ENCODE data around the gene SLC22A17. TPM values are rescaled to one million over a fixed set of nuclear protein-coding genes. Genes with fewer than 3 reads are reported as not detected.
A peak's percentile ranks its signal among the peaks of the same experiment; 100 is the strongest.

The SLC22A17 gene
- total RNA-seq, 2 donors from 2014 or later = 17.7 to 30.6 TPM

DNA sequence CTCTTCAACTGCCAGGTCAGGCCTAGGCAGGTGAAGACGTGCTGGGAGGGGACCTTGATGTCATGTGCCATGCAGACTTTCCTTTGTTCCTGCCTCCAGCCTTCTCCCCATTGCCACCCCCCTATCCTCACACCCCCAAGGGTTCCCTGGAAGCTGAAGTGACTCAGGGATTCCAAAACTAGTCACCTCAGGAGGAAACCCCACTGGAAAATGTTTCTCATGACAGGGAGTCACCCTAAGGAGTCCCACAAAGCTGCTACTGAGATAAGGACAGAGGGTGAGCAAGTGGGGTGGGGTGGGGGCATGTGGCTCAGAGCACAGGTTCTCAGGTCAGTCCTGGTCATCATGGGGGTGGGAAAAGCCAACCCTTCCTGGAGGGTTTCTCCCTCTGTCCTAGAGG lies 17.5 kb upstream of the SLC22A17 start:
- intact Hi-C loops (cut with DNase I) = no loop called here
- no peak for DNase-seq (ENCODE audit: low spot score)

DNA sequence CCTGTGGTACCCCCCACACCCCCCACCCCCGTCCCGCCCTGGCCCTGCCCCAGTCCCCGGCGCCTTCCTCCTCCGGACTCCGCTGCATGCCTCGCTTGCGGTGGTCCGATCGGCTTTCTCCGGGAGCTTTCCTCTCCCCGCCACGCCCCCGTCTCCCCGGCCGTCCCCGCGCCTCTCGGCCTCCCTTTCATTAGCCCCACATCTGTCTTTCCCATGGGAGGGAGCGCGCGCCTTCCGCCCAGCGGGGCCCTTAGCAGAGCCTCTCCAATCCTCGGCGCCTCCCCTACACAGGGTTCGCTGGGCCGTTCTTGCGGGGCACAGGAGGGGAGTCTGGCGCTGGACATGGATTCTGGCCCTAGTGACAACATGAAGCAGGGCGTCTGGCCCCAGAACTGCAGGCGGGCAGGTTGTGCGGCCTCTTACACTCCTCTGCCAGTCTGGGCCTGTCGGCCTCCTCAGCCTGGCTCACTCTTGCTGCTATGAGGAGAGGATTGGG lies 13.8 kb upstream of the SLC22A17 start:
- intact Hi-C loops (cut with DNase I) = no loop called here
- peak; percentile 90 for DNase-seq (ENCODE audit: low spot score)

DNA sequence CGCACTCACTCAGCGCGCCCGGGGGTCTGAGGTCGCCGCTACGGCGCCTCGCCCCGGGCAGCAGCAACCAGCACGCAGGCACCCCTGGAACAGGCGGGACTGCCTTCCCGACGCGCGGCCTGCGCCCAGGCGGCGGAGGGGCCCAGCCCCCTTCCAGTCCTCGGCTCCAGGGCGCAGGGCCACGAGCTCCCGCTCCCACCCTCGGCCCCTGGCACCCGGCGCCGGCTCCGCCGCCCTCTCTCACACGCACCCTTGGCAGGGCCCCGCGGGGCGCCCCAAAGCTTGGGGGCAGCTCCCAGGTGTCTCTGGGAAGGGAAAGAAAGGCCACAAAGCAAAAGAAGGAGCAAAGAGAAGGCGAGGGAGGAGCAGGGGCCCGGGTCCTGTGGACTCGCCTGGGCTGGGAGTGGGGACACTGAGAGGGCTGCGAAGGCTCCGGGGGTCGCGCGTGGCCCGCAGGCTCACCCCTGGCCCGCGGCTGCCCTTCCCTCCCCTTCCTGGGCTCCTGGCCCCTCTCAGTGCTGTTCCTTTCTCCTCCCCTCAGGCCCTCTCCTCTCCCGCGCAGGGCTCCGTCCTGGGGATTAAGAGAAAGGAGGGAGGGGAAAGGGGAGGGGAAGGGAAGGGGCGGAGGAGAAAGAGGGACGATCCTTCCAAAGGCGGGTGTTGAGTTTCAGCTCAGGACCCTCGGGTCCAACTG lies 13.2 kb upstream of the SLC22A17 start:
- no peak for DNase-seq (ENCODE audit: low spot score)
- intact Hi-C loops (cut with DNase I) = no loop called here

DNA sequence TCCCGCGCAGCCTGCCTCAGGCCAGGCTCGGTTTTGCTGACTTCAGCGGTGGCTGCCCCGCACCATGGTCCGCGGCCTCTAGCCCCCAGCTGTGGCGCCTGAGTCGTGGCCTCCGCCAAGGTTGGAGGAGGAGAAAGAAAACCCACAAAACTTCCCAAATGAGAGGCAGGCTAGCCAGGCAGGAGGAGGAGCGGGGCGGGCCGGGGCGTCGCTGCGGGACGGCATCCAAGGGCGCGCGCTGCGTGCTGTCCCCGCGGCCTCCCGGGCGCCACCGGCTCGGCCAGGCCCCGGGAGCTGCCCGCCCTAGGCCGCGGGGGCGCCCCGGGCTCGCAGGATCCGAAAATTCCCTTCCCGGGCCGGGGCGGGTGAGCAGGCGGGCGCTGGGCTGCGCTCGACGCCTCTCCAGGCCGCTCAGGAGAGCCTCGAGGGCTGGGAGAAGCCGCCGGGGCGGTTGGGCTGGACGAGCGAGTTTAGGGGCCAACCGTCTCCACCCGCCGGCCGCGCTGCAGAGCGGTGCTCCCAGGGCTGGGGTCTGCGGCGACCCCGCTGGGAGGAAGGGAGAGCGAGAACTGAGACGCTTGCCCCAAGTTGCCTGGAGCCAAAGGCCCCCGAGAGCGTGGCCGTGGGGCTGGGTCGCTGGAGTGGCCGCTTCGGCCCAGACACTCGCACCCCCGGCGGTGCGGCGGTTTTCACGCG lies 12.5 kb upstream of the SLC22A17 start, which contains the start of gene EFS:
EFS (minus strand) TSS at position 137 of the 696 bp plus-strand sequence. CDS start 147 bp downstream, outside the sequence.
- intact Hi-C loops (cut with DNase I) = no loop called here

DNA sequence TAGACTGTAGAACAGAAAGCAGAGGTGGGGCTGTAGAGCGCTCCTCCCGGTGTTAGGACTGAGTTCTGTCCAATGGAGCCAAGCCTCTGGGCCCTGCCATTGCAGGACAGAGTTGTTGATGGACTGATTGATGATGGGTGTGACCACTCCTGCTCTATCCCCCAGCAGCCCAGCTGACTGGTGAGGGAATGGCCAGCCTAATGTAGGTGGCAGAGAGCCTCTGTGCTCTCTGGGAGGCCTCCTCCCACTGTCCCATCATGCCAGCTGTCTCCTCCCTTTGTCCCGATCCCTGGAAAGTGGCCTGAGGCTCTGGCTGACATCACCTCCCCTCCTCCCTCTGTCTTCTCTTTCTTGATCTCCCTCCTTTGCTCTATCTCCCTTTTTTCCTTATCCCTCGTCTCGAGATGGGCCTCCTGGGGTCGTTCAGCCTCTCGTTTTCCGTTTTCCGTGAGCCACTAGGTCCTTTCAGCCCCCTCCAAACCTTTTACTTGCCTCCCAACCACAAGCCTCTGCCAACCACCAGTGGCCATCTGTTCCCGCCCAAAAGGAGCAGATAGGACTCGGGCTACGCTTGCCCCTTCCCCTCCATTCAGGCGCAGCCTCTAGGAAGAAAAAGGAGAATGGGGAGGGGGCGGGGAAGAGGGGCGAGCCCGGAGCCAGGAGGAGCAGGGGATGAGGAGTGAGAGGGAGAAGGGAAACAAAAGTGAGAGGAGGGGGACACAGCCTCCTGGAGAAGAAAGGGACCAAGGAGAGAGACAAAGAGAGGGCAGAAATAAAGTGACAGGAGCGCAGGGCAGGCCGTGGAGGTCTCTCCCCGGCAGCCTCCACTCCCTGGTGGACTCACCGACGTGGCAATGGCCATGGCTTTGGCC lies 11.7 kb upstream of the SLC22A17 start:
- intact Hi-C loops (cut with DNase I) = no loop called here
- no peak for DNase-seq (ENCODE audit: low spot score)

More for the DNA sequence above, 12.5 kb upstream of the SLC22A17 start, which contains the start of gene EFS:
- DNase-seq (ENCODE audit: low spot score) = peak; percentile 88

DNA sequence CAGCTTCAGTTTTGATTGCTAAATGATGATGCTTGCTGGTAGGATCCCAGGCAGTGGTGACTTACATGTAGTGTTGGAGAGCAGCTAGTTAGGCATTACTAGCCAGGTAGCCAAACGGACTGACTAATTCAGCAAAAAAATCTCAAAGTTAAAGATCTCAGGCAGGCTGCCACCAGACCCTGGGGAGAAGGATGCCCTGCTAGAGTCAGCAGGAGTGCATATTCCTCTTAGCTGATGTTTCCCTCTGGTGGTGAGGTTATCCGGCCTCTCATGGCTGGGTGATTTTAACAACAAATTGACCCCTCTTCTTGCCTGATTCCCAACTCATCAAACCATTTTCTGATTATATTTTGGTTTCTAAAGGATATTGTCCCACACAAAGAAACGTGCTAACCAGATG lies 9.5 kb upstream of the SLC22A17 start:
- DNase-seq (ENCODE audit: low spot score) = no peak
- intact Hi-C loops (cut with DNase I) = no loop called here

DNA sequence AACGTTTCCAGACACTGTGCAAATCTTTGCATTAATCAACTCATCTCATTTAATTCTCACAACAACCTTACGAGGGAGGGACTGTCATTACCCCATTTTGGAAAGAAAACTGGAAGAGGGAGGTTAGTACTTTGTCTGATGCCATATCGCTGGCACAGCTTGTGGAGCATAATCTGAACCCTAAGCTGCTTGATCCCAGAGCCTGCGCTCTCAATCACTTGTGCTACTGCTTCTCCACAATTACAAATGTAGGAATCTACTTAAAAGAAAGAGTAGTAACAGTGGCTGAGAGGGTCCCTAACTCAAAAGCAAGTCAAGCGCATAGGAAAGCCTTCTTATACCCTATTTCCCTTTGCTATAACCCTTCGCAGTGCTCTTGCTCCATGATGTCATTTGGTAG lies 9.1 kb upstream of the SLC22A17 start:
- intact Hi-C loops (cut with DNase I) = no loop called here
- no peak for DNase-seq (ENCODE audit: low spot score)

DNA sequence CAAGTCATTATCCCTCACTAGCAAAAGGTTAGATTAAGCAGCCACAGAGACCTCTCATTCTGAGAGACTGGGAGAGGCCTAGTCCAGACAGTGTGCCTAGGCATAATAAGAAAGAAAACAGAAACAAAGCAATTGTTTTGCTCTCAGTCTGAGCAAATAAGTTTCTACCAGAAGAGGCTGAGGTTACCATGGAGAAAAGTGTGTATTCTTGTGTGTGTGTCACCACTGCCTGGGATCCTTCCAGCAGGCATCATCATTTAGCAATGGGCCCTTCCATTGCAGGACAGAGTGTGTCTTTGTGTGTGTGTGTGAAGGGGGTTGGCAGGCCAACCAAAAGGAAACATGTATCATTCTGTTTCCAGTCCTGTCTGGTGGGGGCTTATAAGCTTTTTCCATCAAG lies 8.6 kb upstream of the SLC22A17 start:
- intact Hi-C loops (cut with DNase I) = no loop called here
- no peak for DNase-seq (ENCODE audit: low spot score)

DNA sequence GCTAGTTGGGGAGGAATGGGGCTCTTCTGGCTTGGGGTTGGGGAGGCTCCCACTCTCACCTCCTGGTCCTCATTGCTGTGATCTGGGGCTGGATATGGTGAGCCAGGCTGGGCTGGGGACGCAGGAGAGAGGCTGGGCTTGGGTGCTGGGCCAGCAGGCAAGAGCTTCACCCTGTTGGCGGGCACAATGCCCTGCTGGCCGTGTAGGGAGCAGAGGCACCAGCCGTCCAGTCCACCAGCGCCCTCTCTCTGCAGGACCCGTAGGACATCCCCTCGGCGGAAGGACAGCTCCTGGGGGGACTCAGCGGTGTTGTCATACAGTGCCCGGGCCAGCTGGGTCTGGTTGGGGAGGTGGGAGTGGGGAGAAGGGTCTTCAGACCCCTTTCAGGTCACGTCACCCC lies 7.8 kb upstream of the SLC22A17 start:
- intact Hi-C loops (cut with DNase I) = no loop called here
- no peak for DNase-seq (ENCODE audit: low spot score)

DNA sequence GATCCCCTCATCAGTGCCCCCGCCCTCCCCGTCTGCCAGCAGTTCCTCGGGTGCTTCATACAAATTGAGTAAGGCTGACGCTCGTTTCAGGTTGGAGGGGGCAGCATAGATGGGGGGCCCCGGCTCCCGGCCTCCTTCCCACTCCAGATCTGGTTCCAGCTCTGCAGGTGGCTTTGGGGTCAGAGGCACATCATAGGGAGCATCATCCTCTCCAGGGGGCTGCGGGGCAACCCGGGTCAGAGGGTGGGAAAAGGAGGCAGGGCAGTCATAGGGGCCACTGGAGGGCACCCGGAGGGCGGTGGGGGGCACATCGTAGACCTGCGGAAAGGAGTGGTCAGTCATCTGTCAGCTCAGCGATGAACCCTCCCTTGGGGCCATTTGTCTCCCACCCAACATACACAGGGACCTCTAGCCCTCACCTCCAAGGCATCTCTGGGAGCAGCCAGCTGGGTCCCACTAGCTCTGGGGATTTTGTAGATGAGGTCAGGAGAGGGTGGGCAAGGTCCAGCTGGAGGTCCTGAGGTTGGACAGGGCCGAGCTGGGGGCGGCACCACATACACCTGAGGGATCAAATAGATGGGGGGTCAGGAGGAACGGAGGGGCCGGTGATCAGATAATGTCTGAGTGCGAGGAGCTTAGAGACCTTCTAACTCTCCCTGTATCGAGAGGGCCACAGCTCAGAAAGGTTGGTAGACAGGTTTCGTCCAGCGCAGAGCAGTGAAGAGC lies 7.2 kb upstream of the SLC22A17 start:
- DNase-seq (ENCODE audit: low spot score) = no peak
- intact Hi-C loops (cut with DNase I) = no loop called here

DNA sequence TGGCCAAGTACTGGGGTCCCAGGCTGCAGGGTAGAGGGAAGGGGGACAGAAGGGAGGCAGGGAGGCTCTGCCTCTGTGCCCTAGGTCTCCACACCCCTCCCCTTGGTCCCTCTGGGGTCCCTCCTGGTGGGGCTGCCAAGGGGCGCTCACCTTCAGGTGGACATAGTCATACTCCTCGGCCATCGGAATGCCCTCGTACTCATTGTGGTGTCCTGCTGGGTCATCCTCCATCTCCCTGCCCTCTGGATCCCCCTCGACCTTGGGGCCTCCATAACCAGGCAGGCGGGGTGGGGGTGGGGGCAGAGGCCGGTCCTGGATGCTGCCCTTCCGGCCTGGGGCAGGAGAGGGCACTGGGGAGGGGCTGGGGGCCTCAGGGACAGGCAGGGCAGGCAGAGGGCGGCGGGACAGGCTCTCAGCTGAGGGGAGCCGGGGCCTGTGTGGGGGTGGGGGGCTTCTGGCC lies 6.5 kb upstream of the SLC22A17 start:
- no peak for DNase-seq (ENCODE audit: low spot score)
- intact Hi-C loops (cut with DNase I) = no loop called here

DNA sequence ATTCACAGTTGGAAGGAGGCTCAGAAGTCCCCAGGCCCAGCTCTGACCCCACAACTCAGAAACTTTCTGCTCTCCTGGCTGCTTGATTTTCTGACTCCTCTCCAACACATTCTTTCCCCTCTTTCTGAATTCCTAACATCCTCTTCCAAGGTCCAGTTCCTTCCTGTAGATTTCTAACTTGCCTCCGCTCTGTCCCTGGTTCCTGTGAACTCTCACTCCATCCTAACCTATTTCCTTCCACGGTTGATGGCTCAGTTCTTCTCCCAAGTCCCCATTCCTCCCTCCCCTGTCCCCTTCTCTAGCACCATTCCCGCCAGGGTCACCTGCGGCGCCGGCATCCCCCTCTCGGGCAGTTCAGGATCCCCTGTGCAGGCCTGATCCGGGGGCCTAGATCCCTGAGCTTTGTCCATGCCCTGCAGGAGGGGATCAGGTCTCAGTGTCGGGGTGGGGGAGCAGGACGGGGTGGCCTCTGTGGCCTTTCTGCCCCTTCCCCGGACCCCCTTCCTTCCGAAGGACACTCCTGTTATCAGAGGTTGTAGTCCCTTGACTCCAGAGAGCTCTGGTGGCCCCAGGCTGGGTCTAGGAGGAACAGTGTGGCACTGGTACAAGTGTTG lies 6.0 kb upstream of the SLC22A17 start:
- no peak for DNase-seq (ENCODE audit: low spot score)
- intact Hi-C loops (cut with DNase I) = no loop called here

DNA sequence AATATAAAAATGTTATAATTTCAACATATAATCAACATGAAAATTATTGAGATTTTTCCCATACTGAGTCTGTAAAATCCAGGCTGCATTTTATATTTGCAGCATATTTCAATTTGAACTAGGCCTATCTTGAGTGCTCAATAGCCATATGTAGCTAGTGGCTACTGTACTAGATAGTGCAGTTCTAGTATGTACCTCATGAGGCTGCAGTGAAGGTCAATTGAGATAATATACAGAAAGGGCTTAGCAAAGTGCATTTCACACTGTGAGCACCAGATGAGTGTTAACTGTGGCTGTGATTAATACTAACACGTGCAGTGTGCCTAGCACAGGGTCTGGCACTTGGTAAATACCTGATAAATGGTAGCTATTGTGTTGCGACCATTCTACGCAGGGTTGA lies 5.4 kb upstream of the SLC22A17 start:
- intact Hi-C loops (cut with DNase I) = no loop called here

DNA sequence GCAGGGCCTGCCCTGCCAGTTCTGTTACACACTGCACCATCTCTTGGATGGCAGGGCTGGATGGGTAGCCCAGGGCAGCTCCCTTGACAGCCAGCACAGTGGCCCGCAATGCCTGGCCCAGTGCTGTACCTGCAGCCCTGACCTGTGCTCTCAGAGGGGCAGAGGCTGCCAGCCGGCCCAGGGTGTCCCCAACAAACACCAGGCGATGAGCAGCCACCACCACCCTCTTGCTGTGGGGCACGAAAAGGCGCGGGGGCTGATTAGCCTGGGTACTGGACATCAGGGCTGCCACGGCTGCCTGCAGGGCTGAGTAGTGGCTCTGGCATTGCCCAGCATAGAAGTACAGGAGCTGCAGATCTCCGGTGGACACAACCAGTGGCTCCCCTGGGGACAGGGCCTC lies 4.6 kb upstream of the SLC22A17 start:
- intact Hi-C loops (cut with DNase I) = no loop called here
- DNase-seq (ENCODE audit: low spot score) = peak; percentile 68

More for the DNA sequence above, 5.4 kb upstream of the SLC22A17 start:
- no peak for DNase-seq (ENCODE audit: low spot score)

DNA sequence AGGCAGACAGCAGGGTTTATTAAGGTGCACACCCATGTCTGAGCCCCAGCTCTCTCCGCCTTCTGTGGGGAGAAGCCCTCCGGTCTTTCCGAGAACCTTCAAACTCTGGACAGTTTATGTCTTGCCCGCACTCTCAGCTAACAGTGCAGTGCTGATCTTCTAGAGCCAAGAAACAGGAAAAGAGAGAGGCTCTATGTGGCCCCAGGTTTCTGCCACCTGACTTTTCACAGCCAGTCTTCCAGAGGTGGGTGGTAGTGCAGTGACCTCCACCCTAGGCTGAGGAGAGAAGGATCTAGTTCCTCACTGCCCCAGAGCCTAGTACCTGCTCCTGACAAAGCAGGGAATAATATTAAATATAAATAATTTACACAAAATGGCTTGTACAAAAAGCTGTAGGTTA lies 4.0 kb upstream of the SLC22A17 start:
- DNase-seq (ENCODE audit: low spot score) = no peak
- intact Hi-C loops (cut with DNase I) = no loop called here

DNA sequence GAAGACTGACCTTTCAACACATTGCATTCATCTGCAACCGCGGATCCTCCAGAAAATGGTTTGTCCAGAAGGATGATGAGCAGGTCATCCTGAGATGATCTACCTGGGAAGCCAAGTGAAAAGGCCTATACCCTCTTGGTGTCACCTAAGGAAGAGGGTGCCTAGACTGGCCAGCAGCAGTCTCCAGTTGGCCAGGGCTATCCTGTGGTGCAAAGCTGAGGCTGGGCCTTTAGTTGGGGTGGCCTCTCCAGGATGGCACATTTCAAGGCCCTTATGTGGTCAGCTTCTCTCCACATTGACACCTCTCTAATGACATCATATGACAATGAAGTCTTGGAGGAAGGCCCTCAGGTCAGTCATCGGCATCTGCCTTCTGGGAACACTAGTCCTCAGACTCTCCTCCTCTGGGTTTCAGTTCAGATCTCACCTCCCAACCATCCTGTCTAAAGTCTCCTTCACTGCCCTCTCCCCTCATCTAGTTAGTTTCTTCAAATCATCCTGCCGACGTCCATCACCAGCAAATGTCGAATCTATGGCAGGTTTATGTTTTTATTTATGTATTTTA lies 3.3 kb upstream of the SLC22A17 start:
- DNase-seq (ENCODE audit: low spot score) = no peak
- intact Hi-C loops (cut with DNase I) = no loop called here

DNA sequence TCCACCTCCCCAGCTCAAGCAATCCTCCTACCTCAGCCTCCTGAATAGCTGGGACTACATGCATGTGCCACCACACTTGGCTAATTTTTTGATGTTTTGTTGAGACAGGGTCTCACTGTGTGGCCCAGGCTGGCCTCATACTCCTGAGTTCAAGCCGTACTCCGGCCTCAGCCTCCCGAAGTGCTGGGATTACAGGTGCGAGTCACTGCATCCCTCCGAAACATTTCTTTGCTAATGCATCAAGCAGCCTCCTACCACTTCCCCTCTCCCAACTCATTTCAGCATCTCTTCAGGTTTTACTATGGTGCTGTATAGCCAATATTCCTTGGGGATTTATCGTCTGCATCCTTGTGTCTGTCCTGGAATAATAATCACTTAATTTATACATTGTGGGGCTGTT lies 2.3 kb upstream of the SLC22A17 start:
- intact Hi-C loops (cut with DNase I) = no loop called here
- DNase-seq (ENCODE audit: low spot score) = no peak

DNA sequence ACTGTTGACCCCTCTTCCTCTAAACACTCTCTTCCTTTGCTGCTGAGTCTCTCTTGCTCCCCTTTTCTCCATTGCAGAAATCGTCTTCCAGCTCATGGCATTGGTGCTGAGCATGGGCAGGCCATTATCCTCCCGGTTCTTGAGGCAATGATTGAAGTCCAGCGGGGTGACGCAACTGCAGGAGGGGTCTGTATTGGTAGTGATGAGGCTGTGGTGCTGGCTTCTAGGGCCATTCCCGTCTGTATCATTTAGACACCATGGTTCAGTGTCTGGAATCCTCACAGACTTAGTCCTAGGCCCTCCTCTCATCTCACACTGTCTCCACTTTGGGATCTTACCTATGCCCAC lies 720 bp upstream of the SLC22A17 start:
- intact Hi-C loops (cut with DNase I) = no loop called here
- DNase-seq (ENCODE audit: low spot score) = no peak
